ENCODE results near the gene RETREG1. TPM values are rescaled to one million over a fixed set of nuclear protein-coding genes. Genes with fewer than 3 reads are reported as not detected.

RETREG1 gene
- total RNA-seq, 1 experiment from 2014 or later, result not detected

- Histone ChIP-seq H3K9ac (ENCODE audit: low read length) (no peak overlapping the region), H3K4me1 (ENCODE audit: low read length) (no peaks in the 10 kb centered on the region), H3K9me2 (replicated peaks; ENCODE audit: insufficient read depth, low read length) (no peaks in the 10 kb centered on the region), H3K27ac (ENCODE audit: low read length) (no peak overlapping the region), H3K79me2 (ENCODE audit: low read length) (no peaks in the 10 kb centered on the region), H3K9me3 (ENCODE audit: low read length) (no peaks in the 10 kb centered on the region), H3K4me2 (ENCODE audit: low read depth, low read length, poor library complexity, severe bottlenecking) (no peak overlapping the region), H3K4me3 (ENCODE audit: low read length) (no peak overlapping the region), H3K27me3 (ENCODE audit: low read length) (no peaks in the 10 kb centered on the region), H4K20me1 (ENCODE audit: insufficient read depth, low read depth, low read length) (no peaks in the 10 kb centered on the region), H3K36me3 (ENCODE audit: insufficient read depth, low read length) (no peaks in the 10 kb centered on the region), H2AFZ (ENCODE audit: low read length) (no peak overlapping the region)
- DNase-seq, result no peak
Measured at GRCh38 chr5:16606628-16607027, 10.2 kb downstream of the RETREG1 start.

GRCh38 chr5:16603701-16604100, 13.1 kb downstream of the RETREG1 start:
- H3K4me1 ChIP-seq (ENCODE audit: low read length), result no peaks in the 10 kb centered on the region
- H3K27ac ChIP-seq (ENCODE audit: low read length), result no peak overlapping the region
- no peaks in the 10 kb centered on the region for H3K9me3 ChIP-seq (ENCODE audit: low read length)
- no peak overlapping the region for H3K4me2 ChIP-seq (ENCODE audit: low read depth, low read length, poor library complexity, severe bottlenecking)
- DNase-seq, result no peak
- H3K4me3 ChIP-seq (ENCODE audit: low read length), result no peak overlapping the region
- no peaks in the 10 kb centered on the region for H3K36me3 ChIP-seq (ENCODE audit: insufficient read depth, low read length)
- no peaks in the 10 kb centered on the region for H3K27me3 ChIP-seq (ENCODE audit: low read length)
- no peak overlapping the region for H3K9ac ChIP-seq (ENCODE audit: low read length)
- no peak overlapping the region for H2AFZ ChIP-seq (ENCODE audit: low read length)
- H4K20me1 ChIP-seq (ENCODE audit: insufficient read depth, low read depth, low read length), result no peaks in the 10 kb centered on the region
- H3K9me2 ChIP-seq (replicated peaks; ENCODE audit: insufficient read depth, low read length), result no peaks in the 10 kb centered on the region
- no peaks in the 10 kb centered on the region for H3K79me2 ChIP-seq (ENCODE audit: low read length)

- H3K27me3 ChIP-seq (ENCODE audit: low read length), result no peaks in the 10 kb centered on the region
- H4K20me1 ChIP-seq (ENCODE audit: insufficient read depth, low read depth, low read length), result no peaks in the 10 kb centered on the region
- H3K27ac ChIP-seq (ENCODE audit: low read length), result no peak overlapping the region
Measured at GRCh38 chr5:16603295-16603694, 13.5 kb downstream of the RETREG1 start.

GRCh38 chr5:16602182-16602581, 14.6 kb downstream of the RETREG1 start:
- Histone ChIP-seq H3K9me2 (replicated peaks; ENCODE audit: insufficient read depth, low read length) (no peaks in the 10 kb centered on the region), H3K27me3 (ENCODE audit: low read length) (no peaks in the 10 kb centered on the region), H3K4me3 (ENCODE audit: low read length) (no peak overlapping the region), H3K79me2 (ENCODE audit: low read length) (no peaks in the 10 kb centered on the region), H3K4me1 (ENCODE audit: low read length) (no peaks in the 10 kb centered on the region), H3K9ac (ENCODE audit: low read length) (no peak overlapping the region), H3K9me3 (ENCODE audit: low read length) (no peaks in the 10 kb centered on the region), H4K20me1 (ENCODE audit: insufficient read depth, low read depth, low read length) (no peaks in the 10 kb centered on the region), H3K36me3 (ENCODE audit: insufficient read depth, low read length) (no peaks in the 10 kb centered on the region), H3K27ac (ENCODE audit: low read length) (no peak overlapping the region), H3K4me2 (ENCODE audit: low read depth, low read length, poor library complexity, severe bottlenecking) (no peak overlapping the region), H2AFZ (ENCODE audit: low read length) (no peak overlapping the region)
- DNase-seq, result no peak

More at GRCh38 chr5:16603295-16603694, 13.5 kb downstream of the RETREG1 start:
- Histone ChIP-seq H3K36me3 (ENCODE audit: insufficient read depth, low read length) (no peaks in the 10 kb centered on the region), H3K4me1 (ENCODE audit: low read length) (no peaks in the 10 kb centered on the region), H3K9me2 (replicated peaks; ENCODE audit: insufficient read depth, low read length) (no peaks in the 10 kb centered on the region), H3K4me2 (ENCODE audit: low read depth, low read length, poor library complexity, severe bottlenecking) (no peak overlapping the region), H3K9ac (ENCODE audit: low read length) (no peak overlapping the region), H2AFZ (ENCODE audit: low read length) (no peak overlapping the region), H3K4me3 (ENCODE audit: low read length) (no peak overlapping the region), H3K79me2 (ENCODE audit: low read length) (no peaks in the 10 kb centered on the region), H3K9me3 (ENCODE audit: low read length) (no peaks in the 10 kb centered on the region)
- DNase-seq, result no peak

- Histone ChIP-seq H3K79me2 (ENCODE audit: low read length) (no peaks in the 10 kb centered on the region), H3K36me3 (ENCODE audit: insufficient read depth, low read length) (no peaks in the 10 kb centered on the region), H3K4me2 (ENCODE audit: low read depth, low read length, poor library complexity, severe bottlenecking) (no peak overlapping the region), H3K9me3 (ENCODE audit: low read length) (no peaks in the 10 kb centered on the region), H2AFZ (ENCODE audit: low read length) (no peak overlapping the region), H4K20me1 (ENCODE audit: insufficient read depth, low read depth, low read length) (no peaks in the 10 kb centered on the region), H3K27ac (ENCODE audit: low read length) (no peak overlapping the region), H3K27me3 (ENCODE audit: low read length) (no peaks in the 10 kb centered on the region), H3K9ac (ENCODE audit: low read length) (no peak overlapping the region), H3K9me2 (replicated peaks; ENCODE audit: insufficient read depth, low read length) (no peaks in the 10 kb centered on the region), H3K4me3 (ENCODE audit: low read length) (no peak overlapping the region), H3K4me1 (ENCODE audit: low read length) (no peaks in the 10 kb centered on the region)
- DNase-seq, result peak; percentile 32
Measured at GRCh38 chr5:16600946-16601345, 15.9 kb downstream of the RETREG1 start.

GRCh38 chr5:16600397-16600796, 16.4 kb downstream of the RETREG1 start:
- no peaks in the 10 kb centered on the region for H3K9me2 ChIP-seq (replicated peaks; ENCODE audit: insufficient read depth, low read length)
- no peaks in the 10 kb centered on the region for H3K9me3 ChIP-seq (ENCODE audit: low read length)
- no peaks in the 10 kb centered on the region for H3K36me3 ChIP-seq (ENCODE audit: insufficient read depth, low read length)
- H3K27ac ChIP-seq (ENCODE audit: low read length), result no peak overlapping the region
- H3K4me3 ChIP-seq (ENCODE audit: low read length), result no peak overlapping the region
- no peaks in the 10 kb centered on the region for H3K27me3 ChIP-seq (ENCODE audit: low read length)
- H3K79me2 ChIP-seq (ENCODE audit: low read length), result no peaks in the 10 kb centered on the region
- no peaks in the 10 kb centered on the region for H3K4me1 ChIP-seq (ENCODE audit: low read length)
- no peak overlapping the region for H2AFZ ChIP-seq (ENCODE audit: low read length)
- no peak overlapping the region for H3K4me2 ChIP-seq (ENCODE audit: low read depth, low read length, poor library complexity, severe bottlenecking)
- DNase-seq, result no peak
- H4K20me1 ChIP-seq (ENCODE audit: insufficient read depth, low read depth, low read length), result no peaks in the 10 kb centered on the region
- no peak overlapping the region for H3K9ac ChIP-seq (ENCODE audit: low read length)

GRCh38 chr5:16597946-16598694, 18.7 kb downstream of the RETREG1 start:
- Histone ChIP-seq H4K20me1 (ENCODE audit: insufficient read depth, low read depth, low read length) (no peaks in the 10 kb centered on the region), H3K36me3 (ENCODE audit: insufficient read depth, low read length) (no peaks in the 10 kb centered on the region)

GRCh38 chr5:16596581-16596940, 20.2 kb downstream of the RETREG1 start:
- Histone ChIP-seq H3K4me3 (ENCODE audit: low read length) (no peak overlapping the region), H3K36me3 (ENCODE audit: insufficient read depth, low read length) (no peaks in the 10 kb centered on the region), H3K4me1 (ENCODE audit: low read length) (0 out of 2 replicates have a peak, but pooled peaks cover 5% of the 10 kb centered on the region), H3K27ac (ENCODE audit: low read length) (no peak overlapping the region), H3K9ac (ENCODE audit: low read length) (no peak overlapping the region), H2AFZ (ENCODE audit: low read length) (no peak overlapping the region), H3K27me3 (ENCODE audit: low read length) (no peaks in the 10 kb centered on the region), H3K9me2 (replicated peaks; ENCODE audit: insufficient read depth, low read length) (no peaks in the 10 kb centered on the region), H4K20me1 (ENCODE audit: insufficient read depth, low read depth, low read length) (no peaks in the 10 kb centered on the region), H3K4me2 (ENCODE audit: low read depth, low read length, poor library complexity, severe bottlenecking) (no peak overlapping the region), H3K79me2 (ENCODE audit: low read length) (no peaks in the 10 kb centered on the region), H3K9me3 (ENCODE audit: low read length) (no peaks in the 10 kb centered on the region)
- DNase-seq, result no peak

More at GRCh38 chr5:16597946-16598694, 18.7 kb downstream of the RETREG1 start:
- no peak for DNase-seq
- Histone ChIP-seq H2AFZ (ENCODE audit: low read length) (no peak overlapping the region), H3K9me3 (ENCODE audit: low read length) (no peaks in the 10 kb centered on the region), H3K4me1 (ENCODE audit: low read length) (no peaks in the 10 kb centered on the region), H3K9ac (ENCODE audit: low read length) (no peak overlapping the region), H3K4me2 (ENCODE audit: low read depth, low read length, poor library complexity, severe bottlenecking) (no peak overlapping the region), H3K27ac (ENCODE audit: low read length) (no peak overlapping the region), H3K4me3 (ENCODE audit: low read length) (no peak overlapping the region), H3K79me2 (ENCODE audit: low read length) (no peaks in the 10 kb centered on the region), H3K9me2 (replicated peaks; ENCODE audit: insufficient read depth, low read length) (no peaks in the 10 kb centered on the region), H3K27me3 (ENCODE audit: low read length) (no peaks in the 10 kb centered on the region)

All from Karpas-422 (cell line).